Fibroblast of skin of scalp (primary cell): ENCODE results near the gene SOX15.

Experiments used
- DNase-seq: peaks from one replicate; pipeline ENCODE4 v3.0.0-alpha.2; 2013

SOX15 gene

GRCh38 chr17:7557775-7558543 lies 31.9 kb downstream of the SOX15 start:
- DNase-seq: no peak

GRCh38 chr17:7557147-7557764 lies 32.6 kb downstream of the SOX15 start:
- DNase-seq: no peak

- DNase-seq: no peak
Observed at GRCh38 chr17:7556627-7557026, 33.3 kb downstream of the SOX15 start.

GRCh38 chr17:7555320-7555948 lies 34.5 kb downstream of the SOX15 start:
- DNase-seq: no peak

GRCh38 chr17:7553356-7553755 lies 36.5 kb downstream of the SOX15 start:
- DNase-seq: no peak

- no peak for DNase-seq
Observed at GRCh38 chr17:7552621-7553051, 37.3 kb downstream of the SOX15 start.

GRCh38 chr17:7551396-7551795 lies 38.5 kb downstream of the SOX15 start:
- DNase-seq: no peak

GRCh38 chr17:7550344-7550743 lies 39.5 kb downstream of the SOX15 start:
- no peak for DNase-seq

GRCh38 chr17:7549401-7550055 lies 40.4 kb downstream of the SOX15 start:
- no peak for DNase-seq

- DNase-seq: peak; percentile 47
Observed at GRCh38 chr17:7548585-7549400, 41.1 kb downstream of the SOX15 start, which contains the start of gene TNFSF12. TNFSF12 (plus strand) TSS chr17:7549058; CDS start chr17:7549154, 96 bp downstream.

- no peak for DNase-seq
Observed at GRCh38 chr17:7544911-7545310, 45.0 kb downstream of the SOX15 start.

- DNase-seq: no peak
Observed at GRCh38 chr17:7541074-7541621, 48.7 kb downstream of the SOX15 start.

- no peak for DNase-seq
Observed at GRCh38 chr17:7538891-7539545, 50.9 kb downstream of the SOX15 start.
